Islet precursor cell (in vitro differentiated cells): Measurements from ENCODE around the gene PGM5.
"Not testable (repeated sequence)": the region's sequence is repeated elsewhere in the genome, so short reads cannot be mapped to it uniquely, and the experiment has no call there.

Experiments used
- DNase-seq: peaks from one replicate; pipeline ENCODE4 v3.0.0-alpha.2; 2018

PGM5 gene

GRCh38 chr9:68383894-68384293, 27.5 kb downstream of the PGM5 start:
- not testable (repeated sequence) for DNase-seq

GRCh38 chr9:68389558-68389957, 33.1 kb downstream of the PGM5 start:
- DNase-seq: not testable (repeated sequence)

- not testable (repeated sequence) for DNase-seq
Observed at GRCh38 chr9:68390737-68391136, 34.3 kb downstream of the PGM5 start.

- DNase-seq: not testable (repeated sequence)
Observed at GRCh38 chr9:68396411-68397094, 40.1 kb downstream of the PGM5 start.

- DNase-seq: not testable (repeated sequence)
Observed at GRCh38 chr9:68397095-68397423, 40.6 kb downstream of the PGM5 start.

- DNase-seq: not testable (repeated sequence)
Observed at GRCh38 chr9:68397796-68398195, 41.4 kb downstream of the PGM5 start.

- DNase-seq: not testable (repeated sequence)
Observed at GRCh38 chr9:68398324-68398723, 41.9 kb downstream of the PGM5 start.

- not testable (repeated sequence) for DNase-seq
Observed at GRCh38 chr9:68404421-68405185, 48.2 kb downstream of the PGM5 start.

- DNase-seq: not testable (repeated sequence)
Observed at GRCh38 chr9:68411865-68412264, 55.5 kb downstream of the PGM5 start.

- DNase-seq: not testable (repeated sequence)
Observed at GRCh38 chr9:68412754-68413153, 56.3 kb downstream of the PGM5 start.

- DNase-seq: not testable (repeated sequence)
Observed at GRCh38 chr9:68415065-68415464, 58.7 kb downstream of the PGM5 start.

- no peak for DNase-seq
Observed at GRCh38 chr9:68416936-68417564, 60.6 kb downstream of the PGM5 start.

GRCh38 chr9:68417762-68418161, 61.4 kb downstream of the PGM5 start:
- DNase-seq: no peak

- no peak for DNase-seq
Observed at GRCh38 chr9:68418259-68418845, 61.9 kb downstream of the PGM5 start.

GRCh38 chr9:68419901-68420300, 63.5 kb downstream of the PGM5 start:
- peak; percentile 56 for DNase-seq

- DNase-seq: no peak
Observed at GRCh38 chr9:68426755-68427154, 70.3 kb downstream of the PGM5 start.

- no peak for DNase-seq
Observed at GRCh38 chr9:68427216-68427977, 71.0 kb downstream of the PGM5 start.

GRCh38 chr9:68428481-68428880, 72.1 kb downstream of the PGM5 start:
- DNase-seq: no peak

GRCh38 chr9:68429631-68430030, 73.2 kb downstream of the PGM5 start:
- no peak for DNase-seq

GRCh38 chr9:68431307-68431706, 74.9 kb downstream of the PGM5 start:
- no peak for DNase-seq

- DNase-seq: no peak
Observed at GRCh38 chr9:68433531-68434110, 77.2 kb downstream of the PGM5 start.

- no peak for DNase-seq
Observed at GRCh38 chr9:68437785-68438184, 81.4 kb downstream of the PGM5 start.
